ENCODE data around the gene GLIS1.

The GLIS1 gene

DNA sequence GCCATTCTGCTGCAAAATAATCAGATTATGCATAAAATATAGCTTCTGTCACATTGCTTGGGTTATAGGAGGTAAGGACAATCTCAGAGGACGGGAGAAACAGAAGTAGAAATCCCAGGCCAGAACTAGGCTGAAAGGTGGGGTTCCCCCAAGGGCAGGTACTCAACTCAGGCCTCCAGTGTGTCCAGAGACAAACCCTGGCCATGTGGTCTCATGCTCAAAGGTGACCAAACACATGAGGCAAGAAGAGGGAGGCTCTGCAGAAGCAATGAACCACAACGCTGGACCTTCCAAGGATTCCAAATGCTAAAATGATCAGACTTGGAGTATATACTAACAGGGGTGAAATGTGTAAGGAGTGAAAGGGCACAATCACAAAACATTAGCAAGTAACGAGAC lies 176.0 kb downstream of the GLIS1 start:
- no peaks in the 10 kb centered on the region for H3K79me2 ChIP-seq (ENCODE audit: insufficient read depth, low read length)
- H3K9me3 ChIP-seq (ENCODE audit: insufficient read depth, low read length, severe bottlenecking), result no peaks in the 10 kb centered on the region
- no peak overlapping the region for H3K27ac ChIP-seq (ENCODE audit: low read length)
- no peak overlapping the region for H3K9ac ChIP-seq (ENCODE audit: low read depth, low read length)
- H3K4me3 ChIP-seq (ENCODE audit: low read depth in 1 of 2, low read length in 2 of 2), result no peak overlapping the region
- H3K36me3 ChIP-seq (ENCODE audit: insufficient read depth, low read length), result no peaks in the 10 kb centered on the region
- peaks cover 13% of the 10 kb centered on the region; the same call in 1 of the 2 replicates for H4K20me1 ChIP-seq (ENCODE audit: insufficient read depth, low read length)
- peaks cover 40% of the 10 kb centered on the region for H3K27me3 ChIP-seq (ENCODE audit: insufficient read depth, low read length, poor library complexity)
- H2AFZ ChIP-seq (ENCODE audit: low read depth, low read length), result no peak overlapping the region
- TF ChIP-seq, protein P1, sequence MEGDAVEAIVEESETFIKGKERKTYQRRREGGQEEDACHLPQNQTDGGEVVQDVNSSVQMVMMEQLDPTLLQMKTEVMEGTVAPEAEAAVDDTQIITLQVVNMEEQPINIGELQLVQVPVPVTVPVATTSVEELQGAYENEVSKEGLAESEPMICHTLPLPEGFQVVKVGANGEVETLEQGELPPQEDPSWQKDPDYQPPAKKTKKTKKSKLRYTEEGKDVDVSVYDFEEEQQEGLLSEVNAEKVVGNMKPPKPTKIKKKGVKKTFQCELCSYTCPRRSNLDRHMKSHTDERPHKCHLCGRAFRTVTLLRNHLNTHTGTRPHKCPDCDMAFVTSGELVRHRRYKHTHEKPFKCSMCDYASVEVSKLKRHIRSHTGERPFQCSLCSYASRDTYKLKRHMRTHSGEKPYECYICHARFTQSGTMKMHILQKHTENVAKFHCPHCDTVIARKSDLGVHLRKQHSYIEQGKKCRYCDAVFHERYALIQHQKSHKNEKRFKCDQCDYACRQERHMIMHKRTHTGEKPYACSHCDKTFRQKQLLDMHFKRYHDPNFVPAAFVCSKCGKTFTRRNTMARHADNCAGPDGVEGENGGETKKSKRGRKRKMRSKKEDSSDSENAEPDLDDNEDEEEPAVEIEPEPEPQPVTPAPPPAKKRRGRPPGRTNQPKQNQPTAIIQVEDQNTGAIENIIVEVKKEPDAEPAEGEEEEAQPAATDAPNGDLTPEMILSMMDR (IDR thresholded peaks at IDR 0.05; ENCODE audit: borderline replicate concordance, extremely low read depth, low read length, poor library complexity, severe bottlenecking), result no peak
- no peak for TF ChIP-seq EZH2 (IDR thresholded peaks at IDR 0.05; ENCODE audit: borderline replicate concordance, low read depth, low read length, severe bottlenecking)
- DNase-seq (no peak), ATAC-seq (ENCODE audit: insufficient read depth, low read depth) (no peak)
- no peaks in the 10 kb centered on the region for H3K4me1 ChIP-seq (ENCODE audit: insufficient read depth, low read length)
- no peak overlapping the region for H3K4me2 ChIP-seq (ENCODE audit: insufficient read depth, low read length)

DNA sequence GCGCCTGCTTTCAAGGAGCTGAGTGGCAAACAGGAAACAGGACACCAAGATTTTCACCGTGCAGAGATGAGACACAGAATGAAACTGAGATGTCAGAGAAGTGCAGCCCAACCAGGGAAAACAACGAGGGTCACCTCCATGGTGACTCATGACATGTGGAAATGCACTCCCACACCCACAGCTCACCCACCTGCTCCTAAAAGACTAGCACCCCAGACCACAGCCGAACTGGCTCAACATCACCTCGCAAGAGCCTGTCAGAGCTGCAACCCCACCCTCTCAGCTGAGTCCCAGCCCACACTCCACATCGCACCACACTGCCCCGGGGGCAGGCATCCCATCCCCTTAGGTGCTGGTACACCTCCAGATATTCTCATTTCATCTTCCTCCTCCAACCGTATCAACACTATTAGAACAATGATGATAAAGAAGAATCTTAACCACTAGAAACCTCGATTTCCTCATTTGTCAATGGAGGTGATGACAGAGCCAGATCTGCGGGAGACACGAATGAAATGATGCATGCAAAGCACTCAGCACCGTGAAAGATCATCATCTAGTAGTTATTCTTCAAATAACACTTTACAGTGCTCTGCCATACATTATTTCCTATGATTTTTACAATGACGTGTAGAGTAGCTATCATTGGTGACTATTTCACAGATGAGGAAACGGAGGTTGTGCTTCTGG lies 176.5 kb downstream of the GLIS1 start:
- H3K36me3 ChIP-seq (ENCODE audit: insufficient read depth, low read length), result no peaks in the 10 kb centered on the region
- H4K20me1 ChIP-seq (ENCODE audit: insufficient read depth, low read length), result peaks cover 13% of the 10 kb centered on the region; the same call in 1 of the 2 replicates
- no peaks in the 10 kb centered on the region for H3K79me2 ChIP-seq (ENCODE audit: insufficient read depth, low read length)
- H3K27me3 ChIP-seq (ENCODE audit: insufficient read depth, low read length, poor library complexity), result peaks cover 38% of the 10 kb centered on the region
- no peak overlapping the region for H2AFZ ChIP-seq (ENCODE audit: low read depth, low read length)
- no peak overlapping the region for H3K4me3 ChIP-seq (ENCODE audit: low read depth in 1 of 2, low read length in 2 of 2)
- no peak overlapping the region for H3K9ac ChIP-seq (ENCODE audit: low read depth, low read length)
- no peak overlapping the region for H3K27ac ChIP-seq (ENCODE audit: low read length)
- TF ChIP-seq EZH2 (IDR thresholded peaks at IDR 0.05; ENCODE audit: borderline replicate concordance, low read depth, low read length, severe bottlenecking), result no peak
- TF ChIP-seq, protein P1 (IDR thresholded peaks at IDR 0.05; ENCODE audit: borderline replicate concordance, extremely low read depth, low read length, poor library complexity, severe bottlenecking), result no peak
- no peak overlapping the region for H3K4me2 ChIP-seq (ENCODE audit: insufficient read depth, low read length)
- DNase-seq (no peak), ATAC-seq (ENCODE audit: insufficient read depth, low read depth) (no peak)
- no peaks in the 10 kb centered on the region for H3K4me1 ChIP-seq (ENCODE audit: insufficient read depth, low read length)
- no peaks in the 10 kb centered on the region for H3K9me3 ChIP-seq (ENCODE audit: insufficient read depth, low read length, severe bottlenecking)

DNA sequence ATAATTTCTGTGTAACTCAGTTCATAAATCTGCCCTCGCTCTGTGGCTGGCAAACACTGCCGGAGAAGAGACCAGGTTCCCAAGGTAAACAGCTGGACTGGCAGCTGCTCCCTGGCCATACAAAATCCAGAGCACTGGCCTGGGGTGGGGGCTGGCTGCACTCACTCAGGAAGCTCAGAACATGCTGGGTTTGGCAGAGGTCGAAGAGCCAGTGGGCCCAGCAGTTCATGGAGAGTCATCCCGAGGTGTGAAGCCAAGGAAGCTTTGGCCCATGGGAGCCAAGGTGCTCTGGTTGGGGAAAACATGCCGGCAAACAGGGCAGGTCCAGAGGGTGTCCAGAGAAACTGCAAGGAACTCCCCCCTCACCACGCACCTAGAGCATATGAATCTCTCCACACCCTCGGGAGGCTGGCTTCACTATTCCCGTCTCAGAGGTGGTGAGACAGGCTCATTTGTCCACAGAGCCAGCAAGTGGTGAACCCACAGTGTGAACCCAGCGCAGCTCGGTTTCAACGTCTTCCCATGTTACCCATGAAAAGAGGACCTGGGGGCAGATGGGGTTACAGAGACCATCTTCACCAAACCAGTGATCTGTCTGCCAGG lies 177.4 kb downstream of the GLIS1 start:
- no peaks in the 10 kb centered on the region for H3K36me3 ChIP-seq (ENCODE audit: insufficient read depth, low read length)
- no peak for DNase-seq
- H3K4me3 ChIP-seq (ENCODE audit: low read depth in 1 of 2, low read length in 2 of 2), result no peak overlapping the region
- no peak overlapping the region for H3K4me2 ChIP-seq (ENCODE audit: insufficient read depth, low read length)
- no peaks in the 10 kb centered on the region for H3K79me2 ChIP-seq (ENCODE audit: insufficient read depth, low read length)
- peaks cover 13% of the 10 kb centered on the region; the same call in 1 of the 2 replicates for H4K20me1 ChIP-seq (ENCODE audit: insufficient read depth, low read length)
- H3K9ac ChIP-seq (ENCODE audit: low read depth, low read length), result no peak overlapping the region
- no peak overlapping the region for H3K27ac ChIP-seq (ENCODE audit: low read length)
- no peaks in the 10 kb centered on the region for H3K9me3 ChIP-seq (ENCODE audit: insufficient read depth, low read length, severe bottlenecking)
- H3K27me3 ChIP-seq (ENCODE audit: insufficient read depth, low read length, poor library complexity), result peaks cover 37% of the 10 kb centered on the region
- no peaks in the 10 kb centered on the region for H3K4me1 ChIP-seq (ENCODE audit: insufficient read depth, low read length)
- H2AFZ ChIP-seq (ENCODE audit: low read depth, low read length), result no peak overlapping the region
- TF ChIP-seq, protein P1 (IDR thresholded peaks at IDR 0.05; ENCODE audit: borderline replicate concordance, extremely low read depth, low read length, poor library complexity, severe bottlenecking), result no peak
- TF ChIP-seq EZH2 (IDR thresholded peaks at IDR 0.05; ENCODE audit: borderline replicate concordance, low read depth, low read length, severe bottlenecking), result no peak
- no peak for ATAC-seq (ENCODE audit: insufficient read depth, low read depth)

Data from DND-41 (cell line).